T-helper 2 cell treated with Interferon-gamma antibody and Interleukin-4, amounts not matched to agents 100 ng/mL and 5 ng/mL, for 36 hours (primary cell): ENCODE measurements around the gene DAPP1. TPM values are rescaled to one million over a fixed set of nuclear protein-coding genes. Genes with fewer than 3 reads are reported as not detected.
"Not testable (repeated sequence)": the region's sequence is repeated elsewhere in the genome, so short reads cannot be mapped to it uniquely, and the experiment has no call there.

ENCODE experiments used
- intact Hi-C: fragments of 100-400 bp; cut with micrococcal nuclease; formaldehyde crosslinking; loops from one replicate; pipeline ENCODE4 v1.15.1; 2023
- total RNA-seq: library from RNA; stranded (reverse); gene quantifications from 2 replicates; pipeline ENCODE4 v1.2.3, GENCODE V29; 2022

The DAPP1 gene
- total RNA-seq: 30.0 and 32.0 TPM in 2 replicates

GRCh38 chr4:99816545-99817308 is at the start of gene DAPP1:
TSS of gene DAPP1 (plus strand) at chr4:99816827. CDS start at chr4:99816914, 87 bp downstream.
- intact Hi-C loops: loop anchor here (1.0 to 10.0 kb wide), 10 partner anchors 31 to 1672 kb away; partner anchors contain the start of genes ADH5, H2AZ1, LAMTOR3 and PPP3CA

- intact Hi-C loops: not testable (repeated sequence)
Measured at GRCh38 chr4:99770842-99771241, 45.8 kb upstream of the DAPP1 start.

GRCh38 chr4:99783940-99784339 is 32.7 kb upstream of the DAPP1 start:
- intact Hi-C loops: no loop called here

GRCh38 chr4:99784842-99785241 is 31.8 kb upstream of the DAPP1 start:
- intact Hi-C loops: no loop called here

- intact Hi-C loops: no loop called here
Measured at GRCh38 chr4:99790796-99791617, 25.6 kb upstream of the DAPP1 start.

GRCh38 chr4:99800332-99801004 is 16.2 kb upstream of the DAPP1 start:
- intact Hi-C loops: no loop called here

GRCh38 chr4:99801005-99801699 is 15.5 kb upstream of the DAPP1 start:
- intact Hi-C loops: no loop called here

- intact Hi-C loops: no loop called here
Measured at GRCh38 chr4:99803566-99804101, 13.0 kb upstream of the DAPP1 start.

- intact Hi-C loops: loop anchor here (5.0 kb wide), 1 partner anchor 344 kb away; no protein-coding TSS in a partner anchor
Measured at GRCh38 chr4:99806545-99806944, 10.1 kb upstream of the DAPP1 start.

GRCh38 chr4:99807666-99808065 is 9.0 kb upstream of the DAPP1 start:
- intact Hi-C loops: loop anchor here (1.0 to 5.0 kb wide), 3 partner anchors 246 to 689 kb away; no protein-coding TSS in a partner anchor

GRCh38 chr4:99808260-99808857 is 8.3 kb upstream of the DAPP1 start:
- intact Hi-C loops: loop anchor here (1.0 to 5.0 kb wide), 3 partner anchors 247 to 690 kb away; no protein-coding TSS in a partner anchor

GRCh38 chr4:99809326-99809725 is 7.3 kb upstream of the DAPP1 start:
- intact Hi-C loops: loop anchor here (2.0 to 5.0 kb wide), 2 partner anchors 347 to 691 kb away; no protein-coding TSS in a partner anchor

GRCh38 chr4:99810536-99810935 is 6.1 kb upstream of the DAPP1 start:
- intact Hi-C loops: loop anchor here (10.0 kb wide), 3 partner anchors 1534 to 1666 kb away; partner anchors contain the start of genes PPP3CA, RAP1GDS1 and STPG2

GRCh38 chr4:99811117-99811516 is 5.5 kb upstream of the DAPP1 start:
- intact Hi-C loops: loop anchor here (1.0 to 10.0 kb wide), 5 partner anchors 74 to 1666 kb away; partner anchors contain the start of genes PPP3CA, RAP1GDS1 and STPG2

GRCh38 chr4:99811850-99812249 is 4.8 kb upstream of the DAPP1 start:
- intact Hi-C loops: loop anchor here (1.0 to 10.0 kb wide), 5 partner anchors 73 to 1667 kb away; partner anchors contain the start of genes PPP3CA, RAP1GDS1 and STPG2

- intact Hi-C loops: loop anchor here (1.0 to 10.0 kb wide), 10 partner anchors 32 to 1671 kb away; partner anchors contain the start of genes ADH5, H2AZ1, LAMTOR3 and PPP3CA
Measured at GRCh38 chr4:99815597-99816011, 1.0 kb upstream of the DAPP1 start.

- intact Hi-C loops: loop anchor here (5.0 to 10.0 kb wide), 5 partner anchors 310 to 1673 kb away; partner anchors contain the start of genes ADH5, PPP3CA, RAP1GDS1 and STPG2
Measured at GRCh38 chr4:99817309-99817890, 773 bp downstream of the DAPP1 start.

- intact Hi-C loops: loop anchor here (5.0 to 10.0 kb wide), 5 partner anchors 311 to 1674 kb away; partner anchors contain the start of genes ADH5, PPP3CA, RAP1GDS1 and STPG2
Measured at GRCh38 chr4:99818661-99819060, 2.0 kb downstream of the DAPP1 start.
